GM13976 (cell line): Measurements from ENCODE around the gene RXFP1.

Source experiments
- DNase-seq: peaks from one replicate; pipeline ENCODE4 v3.0.0; 2012; ENCODE audit warnings: low spot score
- in situ Hi-C: fragments of 300-500 bp; cut with MboI; formaldehyde crosslinking; loops from one replicate; pipeline ENCODE4 v1.12.0; 2022; ENCODE audit warnings: low sequenced_read_pairs, mixed read lengths, inconsistent platforms; ENCODE audit not compliant: unreplicated experiment
- TF ChIP-seq, protein P1 (sequence below): IDR thresholded peaks from 2 replicates; pipeline ENCODE4 v1.5.1; 2012; ENCODE audit warnings: borderline replicate concordance, mild to moderate bottlenecking; ENCODE audit not compliant: insufficient read depth; ENCODE audit errors: extremely low read depth, missing control alignments, control extremely low read depth

The RXFP1 gene

DNA sequence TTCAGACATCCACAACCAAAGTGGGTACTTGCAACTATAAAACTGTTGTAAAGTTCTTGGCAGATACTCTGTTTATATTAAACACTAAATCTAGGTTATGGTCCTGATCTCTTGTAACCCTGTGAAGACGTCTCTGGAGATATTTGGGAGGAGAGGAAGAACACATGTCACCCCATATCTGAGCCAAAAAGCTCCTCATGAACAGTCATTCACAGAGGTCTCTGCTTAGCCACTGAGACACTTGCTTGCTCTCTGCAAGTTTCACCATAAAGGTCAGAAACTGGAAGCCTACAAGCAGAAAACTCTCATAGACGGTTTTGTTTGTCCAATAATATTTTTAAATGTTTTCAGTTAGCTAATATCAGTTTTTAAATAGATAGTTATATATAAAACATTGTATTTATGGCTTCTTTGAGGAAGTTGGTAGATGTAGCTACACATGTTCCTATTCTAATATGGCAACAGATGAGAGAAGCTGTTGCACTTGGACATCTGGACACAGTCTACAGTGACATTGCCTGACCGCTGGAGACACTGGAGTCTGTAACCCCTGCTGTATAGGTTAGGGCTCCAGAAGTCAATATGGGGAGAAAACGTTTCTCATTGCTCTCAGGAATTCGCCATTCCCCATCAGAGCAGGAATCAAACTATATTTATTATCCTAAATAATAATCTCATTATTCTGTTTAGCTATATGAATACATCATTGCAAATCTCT, 76.4 kb downstream of the RXFP1 start:
- in situ Hi-C loops = no loop called here
- no peak for DNase-seq
- TF ChIP-seq, protein P1, sequence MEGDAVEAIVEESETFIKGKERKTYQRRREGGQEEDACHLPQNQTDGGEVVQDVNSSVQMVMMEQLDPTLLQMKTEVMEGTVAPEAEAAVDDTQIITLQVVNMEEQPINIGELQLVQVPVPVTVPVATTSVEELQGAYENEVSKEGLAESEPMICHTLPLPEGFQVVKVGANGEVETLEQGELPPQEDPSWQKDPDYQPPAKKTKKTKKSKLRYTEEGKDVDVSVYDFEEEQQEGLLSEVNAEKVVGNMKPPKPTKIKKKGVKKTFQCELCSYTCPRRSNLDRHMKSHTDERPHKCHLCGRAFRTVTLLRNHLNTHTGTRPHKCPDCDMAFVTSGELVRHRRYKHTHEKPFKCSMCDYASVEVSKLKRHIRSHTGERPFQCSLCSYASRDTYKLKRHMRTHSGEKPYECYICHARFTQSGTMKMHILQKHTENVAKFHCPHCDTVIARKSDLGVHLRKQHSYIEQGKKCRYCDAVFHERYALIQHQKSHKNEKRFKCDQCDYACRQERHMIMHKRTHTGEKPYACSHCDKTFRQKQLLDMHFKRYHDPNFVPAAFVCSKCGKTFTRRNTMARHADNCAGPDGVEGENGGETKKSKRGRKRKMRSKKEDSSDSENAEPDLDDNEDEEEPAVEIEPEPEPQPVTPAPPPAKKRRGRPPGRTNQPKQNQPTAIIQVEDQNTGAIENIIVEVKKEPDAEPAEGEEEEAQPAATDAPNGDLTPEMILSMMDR = no peak

DNA sequence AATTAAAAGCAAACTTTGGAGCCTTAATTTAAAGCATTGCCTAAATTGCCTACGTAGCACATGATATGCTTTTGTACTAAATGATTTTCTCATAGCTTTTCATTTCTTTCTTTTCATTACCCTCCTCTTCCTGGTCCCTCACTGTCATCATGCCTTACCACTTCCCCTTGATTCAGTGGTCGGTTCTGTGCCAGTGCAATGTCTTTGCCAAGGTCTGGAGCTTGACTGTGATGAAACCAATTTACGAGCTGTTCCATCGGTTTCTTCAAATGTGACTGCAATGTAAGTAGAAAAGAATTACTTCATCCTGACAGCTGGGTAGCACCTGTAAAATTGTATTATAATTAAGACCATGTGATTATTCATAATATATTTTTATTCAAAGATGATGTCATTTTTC, 77.5 kb downstream of the RXFP1 start:
- TF ChIP-seq, protein P1 = no peak
- in situ Hi-C loops = no loop called here
- no peak for DNase-seq

DNA sequence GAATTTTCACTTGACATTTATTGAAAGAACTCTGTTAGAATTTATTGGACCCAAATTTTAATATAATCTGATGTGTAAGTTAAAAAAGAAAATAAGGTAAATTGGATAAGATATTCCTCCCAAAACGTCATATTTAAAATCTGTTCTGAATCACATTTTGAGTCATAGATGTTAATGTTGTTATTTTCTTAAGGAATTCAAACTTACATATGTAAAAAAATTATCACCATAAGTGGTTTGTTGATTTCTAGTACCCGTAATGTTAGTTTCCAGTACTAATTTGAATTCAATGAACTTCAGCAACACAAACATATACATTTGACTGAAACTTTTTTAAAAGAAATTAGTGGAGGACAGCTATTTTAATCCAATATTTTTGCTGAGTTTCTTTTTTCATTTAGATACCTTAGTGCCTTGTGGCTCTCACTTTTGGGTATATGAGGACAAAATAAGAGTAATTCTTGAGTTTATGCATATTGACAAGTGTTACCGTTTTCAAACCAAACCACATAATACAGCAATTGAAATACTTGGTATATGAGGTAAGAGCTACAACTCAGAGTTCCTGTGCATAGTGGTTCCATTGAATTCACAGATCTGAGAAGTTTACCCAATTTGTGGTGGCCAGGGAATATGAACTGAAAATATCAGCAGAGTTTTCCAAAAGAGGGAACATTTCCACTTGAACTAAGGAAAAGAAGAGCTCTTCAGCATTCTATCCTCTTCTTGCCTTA, 78.2 kb downstream of the RXFP1 start:
- TF ChIP-seq, protein P1 = no peak
- DNase-seq = no peak
- in situ Hi-C loops = no loop called here

DNA sequence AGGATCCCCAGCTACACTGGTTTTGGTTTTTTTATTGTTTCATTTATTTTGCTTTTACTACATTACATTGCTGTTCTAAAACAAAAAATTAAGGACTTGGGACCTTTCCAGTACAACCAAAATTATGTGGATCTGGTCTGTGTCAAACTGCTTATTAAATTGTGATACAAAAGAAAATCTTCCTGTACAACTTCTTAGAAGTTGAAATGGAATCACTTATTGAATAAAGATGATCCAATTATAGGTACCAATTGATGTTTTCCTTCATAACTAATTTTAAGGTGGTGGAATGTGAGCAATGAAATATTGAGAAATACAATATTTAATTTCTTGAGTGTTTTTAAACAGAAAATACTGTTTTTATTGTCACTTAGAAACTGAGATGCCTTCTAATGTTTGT, 82.7 kb downstream of the RXFP1 start:
- no peak for DNase-seq
- in situ Hi-C loops = no loop called here
- TF ChIP-seq, protein P1 = no peak

DNA sequence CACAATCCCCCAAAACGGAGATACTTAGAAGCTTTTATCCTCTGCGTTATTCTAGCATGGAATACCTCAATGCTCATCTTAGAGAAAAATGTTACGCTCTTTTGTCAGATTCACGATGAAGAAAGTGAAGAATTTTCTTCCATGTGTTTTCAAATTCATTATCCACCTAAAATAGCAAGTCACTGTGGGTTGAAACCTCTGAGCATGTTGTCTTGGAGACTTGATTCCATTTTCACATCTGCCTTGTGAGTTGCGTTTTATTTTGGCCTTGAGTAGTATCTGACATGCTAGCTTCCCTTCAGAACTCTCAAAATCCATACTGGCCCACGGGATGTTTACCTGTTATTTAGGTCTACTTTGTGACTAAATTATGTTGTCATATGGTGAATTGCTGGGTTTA, 83.7 kb downstream of the RXFP1 start:
- TF ChIP-seq, protein P1 = no peak
- DNase-seq = no peak
- in situ Hi-C loops = no loop called here

DNA sequence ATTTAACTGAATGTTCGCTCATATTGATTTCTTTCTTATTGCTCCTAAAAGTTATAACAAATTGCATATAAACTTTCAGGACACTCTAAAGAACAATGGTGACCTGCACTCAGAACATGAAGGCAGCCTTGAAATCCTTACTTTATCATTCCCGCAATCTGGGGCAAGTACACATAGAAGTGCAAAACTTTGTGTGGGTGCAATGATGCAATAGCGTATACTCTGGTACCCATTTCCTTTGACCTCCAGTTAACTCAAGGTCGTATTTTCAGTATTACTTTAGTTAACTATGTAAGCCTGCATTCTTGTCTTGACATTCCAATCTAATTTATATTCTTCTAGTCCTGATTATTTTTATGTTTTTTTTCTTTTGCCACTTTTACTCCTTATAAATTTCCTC, 85.3 kb downstream of the RXFP1 start:
- TF ChIP-seq, protein P1 = no peak
- no peak for DNase-seq
- in situ Hi-C loops = no loop called here
